Stimulated activated CD8-positive, alpha-beta memory T cell treated with anti-CD3 and anti-CD28 coated beads, Interleukin-4, amount 100 ng/mL, for 4 hours (primary cell): Measurements from ENCODE around the gene SRMS.

Experiments used
- DNase-seq, 2 donors: peaks; one replicate each; pipeline ENCODE4 v3.0.0-alpha.2; 2020; ENCODE audit warnings: low read depth in 2 of 2, low spot score in 1 of 2

The SRMS gene

GRCh38 chr20:63503524-63503923 lies 44.0 kb downstream of the SRMS start:
- no peak for DNase-seq

DNA sequence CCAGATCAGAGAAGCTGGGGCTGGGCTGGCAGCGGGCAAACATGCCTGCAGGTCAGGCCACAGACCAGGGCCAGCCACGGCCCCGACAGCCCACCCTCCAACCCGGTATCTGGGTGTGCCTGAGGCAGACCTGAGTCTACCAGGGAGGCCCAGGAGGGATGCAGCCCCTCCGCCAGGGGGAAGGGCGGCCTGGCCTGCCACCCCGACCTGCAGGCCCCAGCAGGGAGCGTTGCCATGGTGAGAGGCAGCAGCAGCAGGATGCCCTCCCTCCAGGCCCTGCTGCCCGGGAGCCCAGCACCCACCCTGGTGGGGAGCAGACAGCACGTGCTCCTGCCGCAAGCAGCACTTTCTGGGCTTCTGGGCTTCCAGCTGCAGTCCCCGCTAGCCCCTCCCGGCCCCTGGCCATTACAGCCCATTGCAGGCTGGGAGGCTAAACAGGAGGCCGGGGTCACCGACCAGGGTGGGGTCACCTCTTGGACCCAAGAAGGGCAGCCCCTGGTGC lies 44.8 kb downstream of the SRMS start:
- DNase-seq, result no peak

DNA sequence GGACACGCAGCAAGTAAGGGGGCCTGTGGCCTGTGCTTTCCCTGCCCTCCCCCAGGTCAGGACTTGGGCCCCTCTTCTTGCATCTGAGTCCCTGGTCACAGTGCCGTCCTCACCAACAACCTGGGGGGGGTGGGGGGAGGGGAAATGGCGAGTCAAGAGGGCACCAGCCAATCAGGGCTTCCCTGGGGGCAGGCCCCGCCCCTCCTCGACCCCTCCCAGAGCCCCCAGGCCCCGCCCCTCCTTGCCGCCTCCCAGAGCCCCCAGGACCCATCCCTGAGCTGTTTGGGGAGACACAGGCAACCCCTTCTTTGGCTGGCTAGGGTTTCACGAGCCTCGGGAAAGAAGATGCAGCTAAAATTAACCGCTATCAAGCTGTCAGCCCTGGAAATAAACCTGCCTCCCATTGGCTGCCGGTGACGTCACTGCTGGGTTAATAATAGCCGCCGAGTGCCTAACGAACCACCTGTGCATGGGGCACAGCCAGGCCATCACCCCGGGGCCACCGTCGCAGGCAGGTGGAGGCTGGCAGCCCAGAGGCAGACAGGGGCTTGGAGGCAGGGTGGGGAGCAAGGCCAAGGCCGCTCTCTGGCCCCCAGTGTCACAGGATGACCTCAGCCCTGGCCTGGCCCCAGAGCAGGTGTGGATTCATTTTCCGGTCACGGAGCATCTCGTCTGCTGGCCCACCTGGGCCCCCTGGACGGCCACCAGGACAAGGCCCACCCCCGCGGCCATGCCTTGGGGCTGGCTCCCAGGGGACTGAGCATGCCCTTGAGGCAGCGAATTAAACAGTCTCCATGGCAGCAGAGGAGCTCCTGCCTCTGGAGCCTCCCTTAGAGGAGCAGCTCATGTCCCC lies 45.5 kb downstream of the SRMS start:
- DNase-seq, result no peak

DNA sequence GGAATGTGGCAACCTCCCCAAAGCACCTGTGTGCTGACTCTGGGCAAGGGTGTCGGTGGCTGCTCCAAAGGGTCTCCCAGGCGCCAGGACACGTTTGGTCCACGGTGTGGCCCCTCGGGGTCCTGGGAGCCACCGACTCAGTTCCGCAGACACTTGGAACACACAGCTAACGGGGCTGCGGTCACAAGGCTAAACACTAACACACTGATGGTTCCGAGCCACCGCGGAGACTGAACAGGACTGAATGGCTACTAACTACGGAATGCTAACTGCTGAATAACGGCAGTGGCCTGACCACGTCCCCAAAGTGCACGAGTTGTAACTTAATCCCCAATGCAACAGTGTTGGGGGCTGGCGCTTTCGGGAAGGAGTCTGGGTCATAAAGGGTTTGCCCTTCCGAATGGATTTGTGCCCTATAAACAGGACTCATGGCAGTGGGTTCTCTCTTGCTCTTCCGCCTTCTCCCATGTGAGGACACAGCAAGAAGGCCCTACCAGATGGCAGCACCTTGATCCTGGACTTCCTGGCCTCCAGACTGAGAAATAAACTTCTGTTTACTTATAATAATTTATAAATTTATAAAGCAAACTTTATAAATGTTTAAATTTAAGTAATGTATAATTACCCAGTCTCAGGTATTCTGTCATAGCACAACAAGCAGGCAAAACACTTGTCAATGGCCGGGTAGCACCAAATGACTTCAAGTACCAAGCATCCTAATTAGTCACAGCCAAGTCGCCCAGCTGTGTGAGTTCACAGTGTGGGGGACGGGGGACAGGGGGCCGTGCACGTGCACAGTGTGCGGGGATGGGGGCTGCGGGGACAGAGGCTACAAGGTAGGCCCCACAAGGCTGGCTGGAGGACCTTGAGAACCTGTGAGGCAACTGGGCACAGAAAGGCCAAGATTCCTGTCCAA lies 46.4 kb downstream of the SRMS start:
- no peak for DNase-seq

DNA sequence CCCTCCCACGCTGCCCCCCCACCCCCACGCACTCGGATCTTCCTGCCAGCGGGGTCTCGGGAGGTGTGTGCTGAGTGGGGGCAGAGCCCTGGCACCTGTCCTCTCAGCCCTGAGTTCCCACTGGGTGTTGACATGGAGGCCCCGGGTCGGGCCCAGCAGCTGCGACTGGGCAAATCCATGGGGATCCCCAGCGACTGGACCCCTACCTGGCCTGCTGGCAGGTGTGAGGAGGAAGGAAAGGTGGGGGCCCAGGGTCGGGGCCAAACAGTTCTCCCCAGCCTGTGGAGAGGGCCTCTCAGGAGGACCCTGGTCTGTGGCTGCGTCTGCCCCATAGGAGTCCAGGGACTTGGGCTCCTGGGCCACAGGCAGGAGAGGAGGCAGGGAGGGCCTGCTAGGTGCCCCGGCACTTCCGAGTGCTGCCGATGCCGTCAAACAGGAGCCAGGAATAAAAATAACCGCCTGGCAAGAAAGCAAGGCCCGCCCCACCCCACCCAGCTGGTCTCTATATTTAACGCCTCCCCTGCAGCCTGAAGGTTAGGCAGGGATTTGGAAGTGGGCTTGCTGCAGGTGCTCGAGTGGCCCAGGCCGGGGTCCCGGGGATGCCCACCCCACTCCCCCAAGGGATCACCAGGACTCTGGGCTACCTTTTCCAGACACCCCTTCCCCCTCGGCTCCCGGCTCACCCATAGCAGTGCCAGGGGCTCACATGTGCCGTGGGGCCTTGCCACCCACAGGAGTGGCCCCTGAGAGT lies 47.2 kb downstream of the SRMS start:
- DNase-seq, result no peak

DNA sequence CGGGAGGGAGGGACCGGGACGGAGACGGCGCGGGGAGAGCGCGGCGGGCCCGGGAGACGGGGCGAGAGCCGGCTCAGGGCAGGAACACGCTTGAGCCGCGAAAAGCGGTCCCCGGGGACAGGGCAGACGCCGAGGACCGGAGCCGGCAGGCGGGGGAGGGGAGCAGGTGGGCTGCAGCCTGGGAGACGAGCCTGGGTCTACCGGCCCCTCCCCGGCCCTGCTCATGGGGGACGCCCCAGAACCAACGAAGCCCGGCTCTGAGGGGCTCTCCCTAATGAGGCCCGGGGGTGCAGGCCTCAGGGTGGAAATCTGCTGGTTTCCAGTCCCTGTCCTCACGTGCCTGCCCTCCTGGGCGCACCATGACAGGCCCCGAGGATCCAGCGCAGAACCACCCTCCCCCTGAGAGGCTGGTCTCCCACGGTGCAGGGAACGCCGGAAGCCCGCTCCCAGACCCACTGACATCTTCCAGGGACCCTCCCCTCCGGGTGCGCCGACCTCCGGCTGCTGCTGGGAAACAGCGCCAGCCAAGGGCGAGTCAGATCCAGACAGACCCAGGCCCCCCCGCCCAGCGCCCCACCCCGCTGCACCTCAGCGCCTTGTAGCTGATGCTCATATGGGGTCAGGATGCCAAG lies 48.1 kb downstream of the SRMS start:
- no peak for DNase-seq

- no peak for DNase-seq
Observed at GRCh38 chr20:63498960-63499337, 48.6 kb downstream of the SRMS start, which contains the start of gene EEF1A2. Gene EEF1A2 (minus strand): TSS chr20:63499083. CDS start chr20:63497763, 1,320 bp downstream.

DNA sequence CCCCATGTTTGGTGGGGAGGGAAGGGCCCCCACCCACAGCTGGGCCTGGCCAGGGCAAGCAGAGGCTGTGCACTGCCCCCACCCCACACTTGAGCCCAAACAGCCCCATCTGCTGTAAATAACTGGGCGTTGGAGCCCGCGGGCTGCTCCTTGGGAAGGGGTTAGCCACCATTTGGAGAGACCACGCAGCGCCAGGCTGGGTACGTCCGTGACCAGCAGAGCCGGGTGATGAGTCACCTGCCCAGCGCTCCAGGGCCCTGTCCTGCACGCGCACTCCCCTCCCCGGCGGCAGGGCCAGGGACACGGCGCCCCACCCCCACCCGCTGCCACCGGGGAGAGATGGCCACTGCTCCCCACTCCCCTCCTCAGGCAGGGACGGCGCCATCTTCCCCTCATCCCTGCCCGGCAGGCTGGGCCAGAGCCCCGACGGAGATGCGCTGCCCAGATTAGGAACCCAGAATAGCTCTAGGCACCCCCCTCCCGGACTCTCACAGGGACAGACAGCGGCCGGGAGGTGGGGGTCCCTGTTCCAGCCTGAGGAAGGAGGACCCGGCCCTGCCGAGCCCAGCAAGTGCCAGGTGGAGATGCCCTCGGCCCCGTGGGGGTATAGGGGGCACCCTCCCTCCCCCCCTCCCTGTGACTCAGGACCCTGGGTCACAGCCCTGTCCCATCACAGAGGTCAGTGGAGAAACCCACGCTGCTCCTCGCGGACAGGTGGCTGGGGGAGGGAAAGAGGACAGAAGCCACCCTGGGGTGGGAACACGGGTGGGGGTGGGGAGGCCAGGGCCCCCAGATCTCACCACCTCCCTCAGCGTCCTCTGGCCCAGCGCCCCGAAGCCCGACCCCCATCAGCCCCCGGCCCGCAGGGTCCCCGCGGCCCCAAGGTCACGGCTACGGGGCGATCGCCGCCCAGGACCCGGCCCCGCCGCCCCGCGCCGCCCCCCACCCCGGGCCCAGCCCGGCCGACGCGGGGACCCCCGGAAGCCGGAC lies 49.3 kb downstream of the SRMS start:
- no peak for DNase-seq

GRCh38 chr20:63497138-63497945 lies 50.2 kb downstream of the SRMS start:
- DNase-seq, result no peak

DNA sequence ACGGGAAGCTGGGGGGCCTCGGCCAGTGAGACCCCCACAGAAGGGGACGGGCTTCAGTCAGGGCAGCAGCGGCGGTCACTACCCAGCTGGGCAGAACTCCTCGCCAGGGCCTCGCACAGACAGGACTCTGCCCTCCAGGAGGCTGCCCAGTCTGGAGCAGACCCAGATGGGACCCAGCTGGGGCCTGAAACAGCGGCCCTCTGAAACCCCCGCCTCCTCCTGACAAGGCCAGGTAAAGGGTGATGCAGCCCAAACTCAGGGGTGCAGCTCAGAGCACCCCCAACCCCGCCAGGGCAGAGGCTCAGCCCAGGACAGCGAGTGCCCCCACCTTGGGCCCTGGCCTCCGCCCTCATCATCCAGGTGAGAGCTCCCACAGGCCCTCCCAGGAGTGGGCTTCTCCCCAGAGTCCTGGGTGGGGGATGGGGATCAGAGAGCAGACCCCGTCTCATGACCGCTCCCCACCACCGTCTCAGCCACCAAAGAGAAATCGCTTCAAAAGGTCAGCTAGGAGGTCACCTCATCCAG lies 50.9 kb downstream of the SRMS start:
- DNase-seq, result no peak

DNA sequence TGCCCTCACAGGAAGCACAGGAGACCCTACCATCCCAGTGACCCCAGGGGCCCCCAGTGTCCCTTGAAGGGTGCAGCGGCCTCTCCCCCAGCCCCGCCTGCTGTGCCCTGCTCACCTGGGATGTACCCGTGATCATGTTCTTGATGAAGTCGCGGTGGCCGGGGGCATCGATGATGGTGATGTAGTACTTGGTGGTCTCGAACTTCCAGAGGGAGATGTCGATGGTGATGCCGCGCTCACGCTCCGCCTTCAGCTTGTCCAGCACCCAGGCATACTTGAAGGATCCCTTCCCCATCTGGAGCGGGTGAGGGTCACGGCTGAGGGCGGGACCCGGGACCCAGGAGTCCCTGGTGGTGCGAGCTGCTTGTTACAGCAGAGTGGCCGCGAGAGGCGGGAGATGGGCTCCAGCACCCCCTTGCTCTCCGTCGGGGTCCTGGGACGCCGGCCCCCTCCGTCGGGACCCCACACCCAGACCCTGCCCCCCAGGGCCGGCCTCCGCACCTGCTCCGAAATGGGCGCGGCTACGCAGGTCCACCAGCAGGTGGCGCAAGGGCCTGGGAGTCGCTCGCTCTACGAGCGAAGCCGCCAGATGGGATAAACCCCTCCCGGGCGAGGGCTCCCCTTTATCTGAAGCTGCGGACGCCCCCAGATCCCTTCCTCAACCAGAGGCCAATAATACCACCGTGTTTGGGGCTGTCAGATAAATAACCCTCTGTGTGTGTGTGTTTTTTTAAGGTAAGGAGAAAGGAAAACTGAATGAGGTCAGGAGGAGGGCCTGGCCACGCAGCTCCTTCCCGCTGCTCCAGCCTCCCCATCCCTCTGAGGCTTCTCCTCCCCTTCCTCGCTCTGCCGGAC lies 51.6 kb downstream of the SRMS start:
- DNase-seq, result peak; percentile 40 to 52

DNA sequence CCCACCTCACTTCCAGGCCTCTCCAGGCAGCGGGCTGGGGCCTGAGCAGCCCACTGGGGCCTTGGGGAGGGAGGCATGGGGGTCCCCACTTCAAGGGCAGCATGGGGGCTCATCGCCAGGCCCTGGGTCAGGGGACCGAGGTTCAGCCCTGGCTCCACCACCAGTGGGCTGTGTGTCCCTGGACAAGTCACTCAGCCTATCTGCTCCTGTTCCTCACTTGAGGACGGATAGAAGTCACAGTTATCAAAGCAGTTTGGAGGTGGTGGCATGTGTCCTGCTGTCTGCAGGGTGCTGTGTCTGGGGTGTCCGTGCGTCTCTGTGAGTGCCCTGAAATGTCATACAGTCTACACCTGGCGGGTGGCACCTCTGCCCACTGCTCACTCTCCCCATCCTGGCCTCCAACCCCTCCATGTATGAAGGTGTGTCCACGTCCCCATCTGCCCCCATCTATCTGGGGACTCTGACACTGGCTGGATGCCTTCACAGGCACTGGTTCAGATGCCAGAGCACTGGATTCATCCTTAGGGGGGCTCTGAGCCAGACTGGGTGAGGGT lies 52.3 kb downstream of the SRMS start:
- DNase-seq, result no peak

DNA sequence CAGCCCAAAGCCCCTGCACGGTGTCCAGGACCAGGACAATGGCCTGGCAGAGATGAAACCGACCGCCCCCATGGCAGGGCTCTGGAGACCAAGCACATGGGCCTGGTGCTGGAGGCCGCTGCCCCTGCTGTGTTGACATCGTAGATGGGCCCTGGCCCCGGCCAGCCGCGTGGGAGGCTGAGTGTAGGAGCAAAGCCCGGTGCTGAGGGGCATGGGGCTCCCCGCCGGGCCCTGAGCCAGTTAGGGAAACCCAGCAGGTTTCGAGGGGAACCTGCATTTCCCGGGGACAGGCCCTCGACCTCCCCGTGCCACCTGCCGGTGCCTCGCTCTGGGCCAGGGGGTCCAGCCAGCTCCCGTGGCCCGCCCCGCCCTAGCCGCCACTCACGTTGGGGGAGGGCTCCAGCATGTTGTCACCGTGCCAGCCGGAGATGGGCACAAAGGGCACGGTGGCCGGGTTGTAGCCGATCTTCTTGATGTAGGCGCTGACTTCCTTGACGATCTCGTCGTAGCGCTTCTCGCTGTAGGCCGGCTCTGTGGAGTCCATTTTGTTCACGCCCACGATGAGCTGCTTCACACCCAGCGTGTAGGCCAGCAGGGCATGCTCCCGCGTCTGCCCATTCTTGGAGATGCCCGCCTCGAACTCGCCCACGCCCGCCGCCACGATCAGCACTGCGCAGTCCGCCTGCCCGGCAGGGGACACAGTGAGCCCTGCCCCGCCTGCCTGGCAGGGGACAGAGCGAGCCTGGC lies 53.0 kb downstream of the SRMS start:
- DNase-seq, result no peak

DNA sequence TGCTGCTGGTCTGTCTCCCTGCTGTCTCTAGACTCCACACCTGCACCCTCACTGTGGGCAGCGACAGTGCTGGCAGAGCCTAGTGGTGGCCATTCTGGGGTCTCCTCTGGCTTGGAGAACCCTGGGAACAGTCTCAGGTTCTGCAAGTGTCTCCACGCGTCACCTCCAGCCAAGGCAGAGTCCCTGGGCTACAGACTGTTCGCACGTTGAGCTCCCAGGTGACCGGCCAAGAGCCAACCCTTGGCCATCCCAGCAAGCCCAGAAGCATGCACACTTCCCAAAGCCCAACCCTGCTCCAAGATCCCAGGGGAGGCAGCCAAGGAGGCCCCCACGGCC lies 53.5 kb downstream of the SRMS start:
- DNase-seq, result no peak

- DNase-seq, result no peak
Observed at GRCh38 chr20:63493563-63494020, 54.0 kb downstream of the SRMS start.

DNA sequence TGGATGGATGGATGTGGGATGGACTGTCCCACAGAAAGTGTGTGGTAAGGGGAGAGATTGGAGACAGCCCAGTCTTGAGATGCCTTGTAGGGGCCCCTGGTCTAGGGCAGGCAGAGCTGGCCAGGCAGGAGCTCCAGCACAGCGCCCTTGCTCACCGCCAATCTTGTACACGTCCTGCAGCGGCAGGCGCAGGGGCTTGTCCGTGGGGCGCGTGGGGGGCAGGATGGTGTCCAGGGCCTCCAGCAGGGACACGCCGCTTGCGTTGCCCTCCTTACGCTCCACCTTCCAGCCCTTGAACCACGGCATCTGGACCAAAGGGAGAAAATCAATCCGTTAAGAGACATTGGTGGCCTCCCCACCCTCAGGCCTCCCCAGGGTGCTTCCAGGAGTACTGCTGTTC lies 54.6 kb downstream of the SRMS start:
- no peak for DNase-seq

DNA sequence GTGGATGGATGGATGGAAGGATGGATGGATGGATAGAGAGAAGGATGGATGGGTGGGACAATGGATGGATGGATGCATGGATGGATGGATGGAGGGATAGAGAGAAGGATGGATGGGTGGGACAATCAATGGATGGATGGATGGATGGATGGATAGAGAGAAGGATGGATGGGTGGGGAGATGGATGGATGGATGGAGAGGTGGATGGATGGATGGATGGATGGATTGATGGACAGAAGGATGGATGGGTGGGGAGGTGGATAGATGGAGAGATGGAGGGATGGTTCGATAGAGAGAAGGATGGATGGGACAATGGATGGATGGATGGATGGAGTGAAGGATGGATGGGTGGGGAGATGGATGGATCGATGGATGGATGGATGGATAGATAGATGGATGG lies 55.0 kb downstream of the SRMS start:
- DNase-seq, result no peak
